HL-60/S4 treated with retinoic acid at 250 ng/mL for 4 days and 3 days (cell line): ENCODE results near the gene EDRF1.

ENCODE experiments used
- in situ Hi-C: fragments of 300-500 bp; cut with MboI; formaldehyde crosslinking; loops from 2 replicates; pipeline ENCODE4 v1.7.0; 2022; ENCODE audit warnings: low sequenced_read_pairs

EDRF1 gene

DNA sequence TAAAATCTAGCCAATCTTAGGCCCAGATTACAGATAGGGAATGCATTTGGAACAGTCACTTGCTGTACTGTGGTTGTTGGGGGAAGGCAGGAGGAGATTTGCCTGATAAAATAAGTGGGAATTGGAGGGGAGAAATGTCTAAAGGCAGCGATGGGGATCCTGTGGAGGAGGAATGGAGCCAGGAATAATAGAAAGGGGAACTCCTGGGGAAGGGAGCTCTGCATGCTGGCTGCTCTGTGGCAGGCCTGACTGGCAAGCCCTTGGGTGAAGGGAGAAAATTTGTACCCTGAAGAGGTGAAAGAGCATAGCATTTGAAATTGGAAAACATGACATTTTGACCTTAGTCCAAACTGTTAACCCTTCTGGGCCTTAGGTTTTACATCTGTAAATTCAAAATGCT, 42.5 kb downstream of the EDRF1 start:
- in situ Hi-C loops, result no loop called here

DNA sequence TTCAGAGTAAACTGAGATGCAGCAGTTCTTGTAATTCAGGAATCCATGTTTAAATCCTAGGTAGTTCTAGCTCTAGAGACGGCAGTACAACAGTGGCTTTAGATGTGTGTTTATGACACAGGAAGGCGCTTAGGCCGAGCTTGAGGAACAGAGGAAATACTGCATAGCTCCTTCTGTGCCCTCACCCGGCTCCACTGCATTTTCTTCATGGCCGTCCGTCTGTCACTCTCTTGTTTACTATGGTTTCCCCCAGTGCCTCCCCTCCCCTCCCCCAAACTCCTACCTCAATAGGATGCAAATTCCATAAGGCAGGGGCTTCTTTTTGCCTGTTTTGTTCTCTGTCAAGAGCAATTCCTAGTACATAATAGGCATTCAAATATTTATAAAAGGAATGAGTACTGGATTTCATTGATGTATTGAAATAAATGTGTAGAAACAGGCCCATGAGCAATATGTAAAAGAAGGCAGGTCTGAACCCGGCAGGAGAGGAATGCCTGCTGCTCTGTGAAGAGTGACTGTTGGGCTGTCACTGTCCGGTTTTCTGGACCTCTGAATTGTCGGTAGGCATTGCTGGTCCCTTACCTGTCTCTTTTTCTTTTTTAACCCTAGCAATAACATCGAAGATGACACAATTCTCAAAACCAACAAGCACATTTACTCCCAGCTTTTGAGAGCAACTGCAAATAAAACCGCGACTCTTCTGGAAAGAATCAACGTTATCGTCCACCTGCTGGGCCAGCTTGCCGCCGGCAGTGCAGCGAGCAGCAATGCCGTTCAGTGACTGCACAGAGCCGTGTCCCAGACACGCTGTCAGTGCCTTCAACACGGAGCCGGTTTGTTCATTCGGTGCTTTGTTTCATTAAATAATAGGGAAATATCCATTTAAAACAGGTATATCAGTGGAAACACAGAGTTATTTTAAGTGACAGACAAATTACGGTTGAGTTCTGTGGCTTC, 43.5 kb downstream of the EDRF1 start:
- in situ Hi-C loops, result no loop called here

DNA sequence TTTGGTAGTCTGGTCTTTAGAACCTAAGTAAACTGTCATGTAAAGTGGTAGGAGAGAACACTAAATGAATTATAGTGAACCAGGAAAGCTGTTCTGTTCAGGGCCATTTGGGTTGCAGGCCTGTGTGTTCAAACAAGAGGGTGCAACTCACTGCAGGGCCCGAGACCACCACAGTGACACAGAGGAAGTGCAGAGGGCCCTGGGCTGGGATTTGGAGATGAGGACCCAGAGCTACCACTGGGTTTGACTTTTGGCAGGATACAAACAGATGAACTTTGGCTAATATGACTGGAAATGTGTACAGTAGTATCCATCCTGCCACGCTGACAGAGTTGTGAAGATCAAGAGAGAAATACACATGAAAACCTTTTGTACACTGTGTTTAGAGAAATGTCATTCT, 46.3 kb downstream of the EDRF1 start:
- in situ Hi-C loops, result no loop called here

DNA sequence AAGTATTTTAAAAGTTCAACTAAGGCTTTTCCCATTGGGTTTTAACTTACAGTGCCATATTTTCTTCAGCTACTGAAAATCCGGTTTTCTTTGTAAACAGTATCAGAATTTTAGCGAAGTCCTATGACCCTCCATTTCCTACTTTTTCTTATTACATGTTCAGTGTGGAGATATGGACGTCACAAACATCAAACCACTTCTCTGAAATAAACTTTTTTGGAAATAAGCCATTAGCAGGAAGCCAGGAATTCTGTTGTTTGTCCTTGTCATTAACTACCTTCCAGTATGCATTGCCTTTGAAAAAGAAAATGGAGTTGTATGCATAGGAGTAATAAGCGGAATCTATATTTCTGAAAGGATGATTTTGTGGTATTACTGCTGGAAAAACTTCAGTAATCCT, 47.0 kb downstream of the EDRF1 start:
- in situ Hi-C loops, result no loop called here

DNA sequence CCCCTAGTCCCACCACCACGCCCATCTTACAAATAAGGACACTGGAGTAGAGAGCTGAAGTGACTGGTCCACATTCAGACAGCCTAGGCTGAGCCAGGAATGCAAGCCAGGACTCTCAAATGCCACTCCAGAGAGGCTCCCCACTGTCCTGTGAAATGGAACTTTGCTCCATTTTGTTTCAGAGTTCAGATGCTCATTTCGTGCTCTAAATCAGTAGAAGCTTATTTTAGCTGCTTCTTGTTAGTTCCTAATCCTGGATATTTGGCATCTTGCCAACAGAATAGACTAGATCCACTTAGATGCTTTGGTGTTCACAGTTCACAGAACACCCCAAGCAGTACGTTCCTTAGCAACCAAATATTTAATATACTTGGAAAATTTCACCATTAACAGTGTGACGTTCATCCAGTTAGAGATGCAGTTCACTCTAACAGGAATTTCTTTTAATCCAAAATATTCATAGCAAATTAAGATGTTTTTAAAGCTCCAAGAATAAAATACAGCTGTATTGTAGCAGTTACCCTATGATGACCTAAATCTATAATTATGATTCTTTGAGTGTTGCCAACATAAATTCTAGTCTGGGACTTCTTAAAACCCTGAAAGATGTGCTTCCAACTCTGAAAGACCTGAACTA, 48.8 kb downstream of the EDRF1 start:
- in situ Hi-C loops, result no loop called here

DNA sequence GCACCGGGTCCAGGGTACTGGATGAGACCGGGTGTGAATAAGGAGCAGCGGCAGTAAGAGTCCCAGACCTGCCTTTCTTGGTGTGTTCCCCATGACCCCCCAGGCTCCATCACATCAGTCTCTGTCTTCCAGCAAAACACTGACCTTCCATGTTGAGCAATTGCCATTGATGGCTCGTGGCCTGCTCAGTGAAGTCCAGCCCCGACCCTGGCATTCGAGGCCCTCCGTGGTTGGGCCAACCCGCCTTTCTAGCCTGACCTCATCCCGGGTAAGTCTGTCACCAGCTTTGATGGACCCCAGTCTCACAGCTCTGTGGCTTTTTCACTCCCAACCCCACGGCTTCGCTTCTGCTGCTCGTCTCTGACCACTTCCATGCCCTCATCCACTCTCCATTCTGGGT, 49.7 kb downstream of the EDRF1 start:
- in situ Hi-C loops, result no loop called here

DNA sequence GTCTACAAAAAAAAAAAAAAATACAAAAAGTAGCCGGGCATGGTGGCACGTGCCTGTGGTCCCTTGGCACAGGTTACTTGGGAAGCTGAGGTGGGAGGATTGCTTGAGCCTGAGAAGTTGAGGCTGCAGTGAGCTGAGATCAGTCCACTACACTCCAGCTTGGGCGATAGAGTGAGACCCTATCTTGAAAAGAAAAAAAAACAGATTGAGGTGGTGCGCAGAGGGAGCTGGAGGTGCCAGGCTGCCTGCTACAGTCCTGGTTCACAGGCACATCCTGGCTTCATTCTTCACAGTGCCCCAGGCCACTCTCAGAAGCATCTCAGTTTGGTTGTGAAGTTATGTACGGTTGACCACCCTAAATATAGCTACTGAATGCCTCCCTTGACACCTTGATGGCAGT, 51.3 kb downstream of the EDRF1 start:
- in situ Hi-C loops, result no loop called here

DNA sequence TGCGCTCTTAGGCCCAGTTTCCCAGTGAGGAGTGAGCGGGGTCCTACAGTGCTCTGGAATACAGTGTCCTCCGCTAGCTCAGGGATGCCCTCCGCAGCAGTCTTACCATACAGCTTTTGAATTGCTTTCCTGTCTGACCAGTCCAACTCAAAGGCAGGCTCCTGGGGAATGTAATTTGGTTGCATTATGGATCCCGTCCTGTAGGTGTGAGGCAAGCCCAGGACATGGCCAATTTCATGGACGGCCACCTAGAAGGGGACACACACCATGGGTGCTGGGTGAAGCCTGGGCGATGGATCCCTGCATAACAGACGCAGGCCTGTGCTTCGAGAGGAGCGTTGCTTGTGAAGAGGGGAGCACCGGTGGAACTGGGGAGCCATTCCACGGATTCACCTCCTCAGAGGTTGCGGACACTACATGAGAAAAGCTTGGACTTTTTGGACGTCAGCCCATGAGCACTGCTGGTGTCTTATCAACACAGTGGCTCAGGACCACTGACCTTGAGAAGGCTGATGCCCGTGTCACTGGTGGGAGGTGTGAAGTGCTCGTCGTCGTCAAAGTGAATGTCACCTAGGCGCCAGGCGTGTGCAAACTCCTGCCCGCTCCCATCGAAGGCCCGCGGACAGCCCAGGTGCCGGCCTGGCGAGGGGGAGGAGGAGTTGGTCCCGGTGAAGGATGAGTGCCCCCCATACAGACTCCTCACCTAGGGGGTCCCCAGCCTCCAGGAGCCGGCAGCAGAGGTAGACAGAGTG, 52.8 kb downstream of the EDRF1 start:
- in situ Hi-C loops, result no loop called here

DNA sequence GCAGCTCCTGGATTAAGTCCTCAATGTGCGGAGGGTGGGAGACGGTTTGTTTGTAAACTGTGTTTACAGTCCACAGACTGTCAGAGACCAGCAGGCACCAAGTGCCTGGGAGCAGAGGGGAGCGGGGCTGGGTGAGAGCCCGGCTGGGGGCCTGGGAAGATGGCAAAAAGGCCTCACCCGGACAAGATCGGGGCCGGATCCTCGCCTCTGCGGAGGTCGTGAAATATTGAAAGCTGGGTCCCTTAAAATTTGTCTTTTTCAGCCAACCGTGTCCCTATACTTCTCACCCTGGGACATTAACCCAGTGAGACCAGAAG, 53.3 kb downstream of the EDRF1 start:
- in situ Hi-C loops, result no loop called here

DNA sequence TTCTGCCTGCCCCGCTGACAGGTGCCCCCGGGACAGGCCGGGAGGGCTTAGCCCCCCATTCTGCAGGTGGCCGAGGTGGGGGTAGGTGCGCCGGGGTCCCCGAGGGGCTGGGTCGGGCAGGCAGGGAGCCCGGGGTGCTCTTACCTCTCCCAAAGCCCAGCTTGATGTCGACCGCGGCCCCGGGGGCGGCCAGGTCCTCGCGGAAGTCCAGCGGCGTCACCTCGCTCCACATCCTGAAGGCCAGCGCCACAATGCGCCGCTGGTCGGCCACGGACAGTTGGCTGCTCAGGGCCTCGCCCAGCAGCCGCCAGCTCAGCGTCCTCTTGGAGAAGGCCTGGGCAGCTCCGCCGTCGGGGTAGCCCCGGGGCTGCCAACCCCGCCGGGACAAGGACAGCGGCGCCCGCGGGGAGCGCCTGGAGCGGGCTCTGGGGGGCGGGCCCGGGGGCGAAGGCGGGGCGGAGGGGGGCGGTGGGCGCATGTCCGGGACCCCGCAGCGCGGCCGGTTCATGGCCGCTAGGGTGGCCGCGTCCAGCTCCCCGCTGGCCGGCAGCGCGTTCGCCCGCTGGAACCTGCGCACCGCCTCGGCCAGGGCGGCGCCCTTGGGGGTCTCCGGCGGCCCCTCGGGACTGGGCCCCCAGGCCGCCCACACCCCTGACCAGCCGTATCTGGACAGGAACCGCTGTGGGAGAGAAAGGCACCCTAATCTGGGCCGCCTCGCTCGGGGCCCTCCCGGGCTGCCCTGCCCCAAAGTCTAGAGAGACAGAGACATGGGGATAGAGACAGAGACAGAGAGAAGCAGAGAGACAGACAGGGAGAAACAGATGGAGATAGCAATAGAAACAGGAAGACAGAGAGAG, 54.4 kb downstream of the EDRF1 start:
- in situ Hi-C loops, result no loop called here

DNA sequence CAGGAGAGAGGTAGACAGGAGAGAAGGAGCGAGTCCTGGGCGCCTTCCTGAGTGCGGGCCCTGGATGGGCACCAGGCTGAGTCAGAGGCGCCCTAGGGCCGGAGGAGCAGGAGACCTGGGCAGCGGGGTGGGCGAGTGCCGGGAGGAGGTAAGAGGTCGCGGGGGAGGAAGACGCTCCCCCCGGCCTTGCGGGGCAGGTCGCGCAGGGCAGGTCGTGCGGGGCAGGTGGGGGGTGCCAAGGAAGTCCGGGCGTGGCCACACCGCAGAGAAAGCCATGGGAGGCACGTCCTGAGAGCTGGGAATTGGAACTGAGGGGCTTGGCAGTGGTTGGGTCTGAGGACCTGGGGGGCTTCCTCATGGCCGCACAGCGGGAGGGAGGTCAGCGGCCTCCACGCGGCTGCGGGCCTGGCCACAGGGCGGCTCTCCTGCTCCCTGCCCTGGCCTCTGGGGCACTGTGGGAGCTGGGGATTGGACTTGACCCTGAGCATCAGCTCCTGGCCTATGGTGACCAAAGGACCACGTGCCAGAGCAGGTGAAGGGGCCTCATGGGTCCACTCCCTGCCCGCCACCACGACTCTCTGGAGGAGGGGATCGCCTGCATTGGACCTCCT, 55.2 kb downstream of the EDRF1 start:
- in situ Hi-C loops, result no loop called here

DNA sequence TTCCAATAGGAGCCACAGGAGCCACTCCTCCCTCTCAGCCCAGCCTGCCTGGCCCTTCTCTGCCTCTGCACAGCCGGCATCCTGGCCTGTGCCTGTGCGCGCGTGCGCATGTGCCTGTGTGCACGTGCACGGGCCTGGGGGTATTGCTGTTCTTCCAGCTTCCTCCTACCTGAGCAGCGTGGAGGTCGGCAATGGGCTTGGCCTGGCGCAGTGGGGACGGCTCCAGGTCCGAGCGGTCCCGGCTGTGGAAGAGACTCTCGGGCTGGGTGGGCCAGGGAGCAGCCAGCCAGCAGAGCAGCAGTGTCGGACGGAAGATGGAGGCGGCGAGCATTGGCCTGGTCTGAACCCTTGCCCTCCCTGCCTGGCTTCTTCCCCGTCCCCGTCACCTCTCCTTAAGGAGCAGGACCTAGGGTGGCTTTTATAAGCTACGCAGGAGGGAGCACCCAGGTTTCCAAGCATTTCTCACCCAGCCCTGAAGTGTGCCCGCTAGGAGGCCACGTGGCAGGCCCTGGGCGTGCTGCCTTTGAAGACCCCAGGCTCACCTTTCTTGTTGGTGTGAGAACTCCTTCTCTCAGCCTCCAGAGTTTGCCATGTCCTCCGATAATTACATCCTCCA, 56.1 kb downstream of the EDRF1 start, which contains the start of gene MMP21:
Gene MMP21 (minus strand): TSS at position 331 of the 616 bp plus-strand sequence. CDS start 0 bp downstream, at position 331.
- in situ Hi-C loops, result no loop called here

DNA sequence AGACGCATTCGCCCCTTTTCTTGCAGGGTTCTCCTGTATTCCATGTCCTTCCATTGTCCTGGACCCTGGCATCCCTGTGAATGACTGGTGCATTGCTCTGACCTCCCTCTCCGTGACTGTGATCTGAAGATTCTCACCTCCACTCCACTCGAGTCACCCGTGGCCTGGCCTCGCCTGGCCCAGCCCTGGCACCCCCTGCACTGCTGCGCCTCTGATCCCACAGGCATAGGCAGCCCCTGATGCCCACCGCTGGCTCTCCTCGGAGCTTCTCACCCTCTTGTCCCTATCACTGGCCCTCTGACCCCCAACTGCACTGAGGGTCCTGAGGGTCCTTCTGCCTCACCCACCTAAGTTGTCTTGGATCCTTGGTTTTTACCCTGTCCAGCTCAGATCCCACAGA, 58.3 kb downstream of the EDRF1 start:
- in situ Hi-C loops, result no loop called here

DNA sequence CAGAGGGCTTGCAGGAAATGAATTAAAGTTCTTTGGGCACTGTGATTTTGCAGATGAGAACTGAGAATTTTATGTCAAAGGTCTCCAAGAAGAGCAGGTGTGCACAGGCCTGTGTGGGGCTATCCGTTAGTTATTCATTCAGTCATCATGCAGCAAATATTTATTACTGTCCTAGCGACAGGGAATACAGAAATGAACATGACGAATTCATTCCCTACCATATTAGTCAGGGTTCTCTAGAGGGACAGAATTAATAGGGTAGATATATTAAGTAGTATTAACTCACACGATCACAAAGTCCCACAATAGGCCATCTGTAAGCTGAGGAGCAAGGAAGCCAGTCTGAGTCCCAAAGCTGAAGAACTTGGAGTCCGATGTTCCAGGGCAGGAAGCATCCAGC, 59.0 kb downstream of the EDRF1 start:
- in situ Hi-C loops, result no loop called here

DNA sequence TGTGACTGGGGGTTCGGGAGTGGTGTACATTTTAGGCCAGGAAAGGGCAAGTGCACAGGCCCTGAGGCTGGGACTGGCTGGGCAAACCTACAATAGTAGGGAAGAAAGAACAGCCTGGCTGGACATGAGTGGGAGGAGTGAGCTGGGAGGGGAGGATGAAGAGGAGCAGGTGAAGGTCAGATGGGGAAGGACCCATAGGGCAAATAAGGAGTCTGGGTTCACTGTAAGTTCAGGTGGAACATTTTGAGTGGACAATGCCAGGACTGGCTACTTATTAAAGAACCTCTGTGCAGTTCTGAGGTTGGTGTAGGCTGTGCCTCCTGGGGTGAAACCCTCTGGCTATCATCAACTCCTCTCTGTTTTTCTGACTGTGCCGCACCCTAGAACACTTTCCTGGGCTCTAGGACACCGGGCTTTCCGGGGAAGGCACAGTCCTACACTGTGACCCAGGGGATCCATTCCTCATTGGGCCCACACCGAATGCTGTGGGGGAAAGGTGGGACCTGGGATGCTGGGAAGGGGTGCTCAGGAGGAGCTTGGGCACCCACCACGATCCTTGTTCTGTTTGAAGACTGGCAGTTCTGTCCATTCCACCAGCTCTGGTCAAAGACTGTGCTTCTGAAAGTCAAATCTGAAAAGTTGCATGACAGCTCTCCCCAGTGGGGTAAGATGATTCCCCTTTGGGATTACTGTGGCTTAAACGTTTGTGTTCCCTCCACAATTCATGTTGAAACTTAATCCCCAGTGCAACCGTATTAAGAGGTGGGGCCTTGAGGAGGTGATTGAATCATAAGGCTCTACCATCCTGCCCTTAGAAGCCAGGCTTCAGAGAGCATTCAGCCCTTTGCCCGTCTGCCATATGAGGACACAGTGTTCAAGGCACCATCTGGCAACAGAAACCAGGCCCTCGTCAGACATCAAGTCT, 60.2 kb downstream of the EDRF1 start:
- in situ Hi-C loops, result no loop called here

DNA sequence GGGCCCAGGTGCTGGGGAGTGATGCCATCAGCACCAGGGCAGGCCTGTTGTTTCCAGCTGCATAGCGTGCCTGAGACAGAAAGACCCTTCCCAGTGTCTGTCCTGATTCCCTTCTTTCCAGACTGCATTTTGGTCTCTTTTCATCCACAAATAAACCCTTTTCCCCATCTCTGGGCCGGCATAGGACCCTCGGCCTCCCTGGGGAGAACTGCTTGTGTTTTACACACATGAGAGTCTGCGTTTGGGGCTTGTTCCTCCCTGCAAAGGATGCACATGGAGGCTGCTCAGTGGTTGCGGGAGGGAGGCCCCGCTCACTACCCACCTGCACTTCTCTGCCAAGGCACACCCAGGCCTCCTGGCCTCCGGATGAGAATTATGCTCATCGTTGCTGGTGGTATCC, 61.9 kb downstream of the EDRF1 start:
- in situ Hi-C loops, result no loop called here

DNA sequence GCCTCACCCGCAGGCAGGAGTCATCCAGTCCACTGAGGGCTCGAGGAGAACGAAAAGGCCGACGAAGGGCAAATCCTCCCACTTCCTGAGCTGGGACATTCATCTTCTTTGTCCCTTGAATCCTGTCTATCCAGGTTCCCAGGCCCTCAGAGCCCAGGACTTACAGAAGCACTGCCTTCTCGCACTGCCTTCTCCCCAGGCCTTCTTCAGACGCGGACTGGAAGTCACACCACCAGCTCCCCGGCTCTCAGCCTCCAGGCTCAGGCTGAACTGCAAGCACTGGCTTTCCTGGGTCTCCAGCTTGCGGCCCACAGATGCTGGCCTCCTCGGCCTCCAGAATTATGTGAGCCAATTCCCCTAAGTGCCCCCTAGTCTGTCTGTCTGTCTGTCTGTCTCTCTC, 62.5 kb downstream of the EDRF1 start:
- in situ Hi-C loops, result no loop called here

DNA sequence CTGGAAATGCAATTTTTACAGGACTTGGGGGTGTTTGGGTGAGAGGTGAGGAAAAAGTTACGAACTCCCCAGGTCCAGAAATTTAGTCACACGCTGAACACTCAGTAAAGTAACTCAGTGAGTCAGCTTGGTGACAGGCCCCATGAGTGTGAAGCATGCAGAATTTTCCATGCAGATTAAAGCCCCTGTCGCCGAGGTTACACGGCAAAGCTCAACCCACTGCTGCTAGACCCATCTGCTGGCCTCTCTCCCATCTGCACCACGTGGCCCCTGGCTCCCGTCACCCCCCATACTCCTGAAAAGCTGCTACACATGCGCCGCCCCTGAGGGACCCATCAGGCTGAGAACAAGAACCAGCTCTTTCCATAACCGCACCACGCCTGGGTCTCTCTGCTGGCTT, 63.1 kb downstream of the EDRF1 start:
- in situ Hi-C loops, result no loop called here

DNA sequence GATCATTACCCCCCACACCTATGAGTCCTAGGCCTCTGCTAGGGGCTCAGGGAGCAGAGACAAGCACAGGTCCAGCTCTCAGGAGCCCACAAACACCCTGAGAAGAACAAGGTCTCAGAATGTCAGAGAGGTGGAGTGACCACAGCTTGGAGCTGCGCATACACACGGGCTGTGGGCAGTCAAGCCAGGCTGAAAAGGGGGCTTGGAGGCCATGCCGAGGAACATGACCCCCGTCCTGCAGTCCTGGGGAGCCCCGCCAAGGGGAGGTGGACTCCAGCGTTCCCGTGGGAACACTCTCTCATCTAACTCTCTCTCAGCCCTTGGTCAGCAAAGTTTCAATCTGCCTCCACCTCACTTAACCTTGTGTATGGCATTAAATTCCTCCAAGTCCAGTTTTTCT, 63.9 kb downstream of the EDRF1 start:
- in situ Hi-C loops, result no loop called here
